NT2/D1 (cell line): Measurements from ENCODE around the gene ITGA2B.

Experiments used
- SUZ12 ChIP-seq: IDR thresholded peaks from 2 replicates; pipeline ENCODE4 v1.6.1; 2011; ENCODE audit not compliant: insufficient read length, insufficient read depth; ENCODE audit errors: extremely low read depth
- YY1 ChIP-seq: IDR thresholded peaks from 2 replicates; pipeline ENCODE4 v1.6.1; 2011; ENCODE audit not compliant: insufficient read length, insufficient read depth

GRCh38 chr17:44362459-44362948 lies 26.9 kb downstream of the ITGA2B start:
- TF ChIP-seq SUZ12 (no peak), YY1 (no peak)
